ENCODE results near the gene CAMSAP1. TPM values are rescaled to one million over a fixed set of nuclear protein-coding genes. Genes with fewer than 3 reads are reported as not detected.

The CAMSAP1 gene
- total and polyA plus RNA-seq, 4 donors: 41.7 to 58.8 (median 45.0) TPM

DNA sequence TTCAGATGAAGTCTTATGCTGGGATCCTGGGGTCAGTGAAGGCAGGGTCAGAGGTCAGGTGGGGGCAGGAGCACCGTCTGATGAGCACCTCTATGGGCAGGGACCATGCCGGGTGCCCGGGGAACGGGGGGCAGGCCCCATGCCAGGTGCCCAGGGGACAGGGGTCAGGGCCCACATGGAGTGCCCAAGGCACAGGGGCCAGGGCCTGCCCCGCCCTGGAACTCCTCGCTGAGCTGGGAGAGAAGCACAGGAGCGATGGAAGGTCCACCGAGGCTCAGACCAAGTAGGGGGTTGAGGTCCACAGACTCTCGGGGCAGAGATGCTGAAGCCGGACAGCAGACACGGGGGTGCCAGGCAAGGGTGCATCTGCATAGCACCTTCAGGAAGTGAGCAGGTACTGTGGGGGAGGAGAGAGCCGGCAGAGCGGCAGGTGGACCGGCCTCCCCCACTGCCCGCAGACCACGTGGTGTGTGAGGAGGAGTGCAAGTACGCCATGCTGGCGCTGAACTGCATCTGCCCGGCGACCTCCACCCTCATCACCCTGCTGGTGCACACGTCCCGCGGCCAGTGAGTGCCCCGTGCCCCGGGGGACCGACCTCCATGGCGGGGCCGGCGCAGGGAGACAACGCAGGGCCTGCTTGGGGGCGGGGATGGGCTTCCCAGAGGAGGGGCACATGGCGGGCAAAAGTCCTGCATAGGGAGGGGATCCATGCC, 137.7 kb downstream of the CAMSAP1 start:
- WGBS (ENCODE audit: insufficient coverage): 88% methylated on average over 17 of the region's 32 CpGs
- Histone ChIP-seq H3K4me1 (ENCODE audit: control insufficient read depth, insufficient read depth, low read length) (no peaks in the 10 kb centered on the region), H3K27me3 (ENCODE audit: control insufficient read depth, insufficient read depth, low read length) (no peaks in the 10 kb centered on the region), H3K27ac (ENCODE audit: low read depth, low read length) (no peak overlapping the region), H3K4me3 (ENCODE audit: low read depth, low read length) (no peak overlapping the region), H3K9me3 (ENCODE audit: control insufficient read depth, insufficient read depth, low read length) (peaks cover 4% of the 10 kb centered on the region), H3K36me3 (ENCODE audit: control insufficient read depth, insufficient read depth, low read length) (peaks cover 69% of the 10 kb centered on the region)
- no peak for DNase-seq (ENCODE audit: low read depth in 4 of 6, low spot score in 6 of 6)

- Histone ChIP-seq H3K9me3 (ENCODE audit: control insufficient read depth, insufficient read depth, low read length) (peaks cover 4% of the 10 kb centered on the region), H3K27me3 (ENCODE audit: control insufficient read depth, insufficient read depth, low read length) (no peaks in the 10 kb centered on the region), H3K27ac (ENCODE audit: low read depth, low read length) (no peak overlapping the region), H3K36me3 (ENCODE audit: control insufficient read depth, insufficient read depth, low read length) (peaks cover 66% of the 10 kb centered on the region), H3K4me1 (ENCODE audit: control insufficient read depth, insufficient read depth, low read length) (no peaks in the 10 kb centered on the region), H3K4me3 (ENCODE audit: low read depth, low read length) (no peak overlapping the region)
- WGBS (ENCODE audit: insufficient coverage): 91% methylated on average over 42 of the region's 43 CpGs
- DNase-seq (ENCODE audit: low read depth in 4 of 6, low spot score in 6 of 6): no peak
Observed at GRCh38 chr9:135768516-135769218, 138.7 kb downstream of the CAMSAP1 start.

DNA sequence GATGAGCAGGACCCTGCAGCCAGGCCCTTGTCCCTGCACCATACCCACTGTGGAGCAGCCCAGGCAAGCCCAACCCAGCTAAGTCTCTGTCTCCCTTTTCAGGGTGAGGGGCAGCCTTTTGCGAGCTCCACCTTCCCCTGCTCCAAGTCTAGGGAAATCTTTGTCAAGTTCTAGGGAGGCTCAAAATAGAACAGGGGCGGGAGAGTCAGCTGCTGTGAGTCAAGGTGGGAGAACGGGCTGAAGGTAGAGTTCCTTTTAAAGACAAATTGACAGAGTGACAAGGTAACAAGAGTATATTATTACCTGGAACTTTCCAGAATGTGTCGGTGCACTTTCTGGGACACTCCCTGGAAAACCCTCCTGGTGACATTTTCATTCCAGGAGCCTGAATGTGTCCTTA, 140.6 kb downstream of the CAMSAP1 start:
- Histone ChIP-seq H3K4me3 (ENCODE audit: low read depth, low read length) (no peak overlapping the region), H3K27ac (ENCODE audit: low read depth, low read length) (no peak overlapping the region), H3K27me3 (ENCODE audit: control insufficient read depth, insufficient read depth, low read length) (no peaks in the 10 kb centered on the region), H3K4me1 (ENCODE audit: control insufficient read depth, insufficient read depth, low read length) (no peaks in the 10 kb centered on the region), H3K36me3 (ENCODE audit: control insufficient read depth, insufficient read depth, low read length) (peaks cover 56% of the 10 kb centered on the region), H3K9me3 (ENCODE audit: control insufficient read depth, insufficient read depth, low read length) (peaks cover 4% of the 10 kb centered on the region)
- DNase-seq (ENCODE audit: low read depth in 4 of 6, low spot score in 6 of 6): no peak
- 89% methylated on average over 2 of the region's 4 CpGs for WGBS (ENCODE audit: insufficient coverage)

- no peak overlapping the region for H3K4me3 ChIP-seq (ENCODE audit: low read depth, low read length)
- WGBS (ENCODE audit: insufficient coverage): 100% methylated on average over 4 of the region's 4 CpGs
- no peaks in the 10 kb centered on the region for H3K27me3 ChIP-seq (ENCODE audit: control insufficient read depth, insufficient read depth, low read length)
- peaks cover 55% of the 10 kb centered on the region for H3K36me3 ChIP-seq (ENCODE audit: control insufficient read depth, insufficient read depth, low read length)
- DNase-seq (ENCODE audit: low read depth in 4 of 6, low spot score in 6 of 6): no peak
- H3K4me1 ChIP-seq (ENCODE audit: control insufficient read depth, insufficient read depth, low read length): no peaks in the 10 kb centered on the region
- H3K27ac ChIP-seq (ENCODE audit: low read depth, low read length): no peak overlapping the region
- H3K9me3 ChIP-seq (ENCODE audit: control insufficient read depth, insufficient read depth, low read length): peaks cover 4% of the 10 kb centered on the region
Observed at GRCh38 chr9:135766251-135766650, 141.1 kb downstream of the CAMSAP1 start.

DNA sequence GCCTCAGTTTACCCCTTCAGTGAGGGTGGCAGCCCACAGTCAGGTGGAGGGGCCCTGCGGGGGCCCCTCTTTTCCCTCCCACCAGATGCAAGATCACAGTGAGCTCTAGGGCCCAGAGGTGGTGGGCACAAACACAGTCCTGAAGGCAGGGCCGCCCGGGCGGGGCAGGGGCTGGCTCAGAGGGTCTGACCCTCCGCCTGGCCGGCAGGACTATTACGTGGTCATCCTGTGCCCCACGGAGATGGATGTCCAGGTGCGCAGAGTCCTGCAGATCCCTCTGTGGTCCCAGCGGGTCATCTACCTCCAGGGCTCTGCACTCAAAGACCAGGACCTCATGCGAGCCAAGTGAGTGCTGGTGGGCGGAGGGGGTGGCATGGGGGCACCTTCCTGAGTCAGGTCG, 141.9 kb downstream of the CAMSAP1 start:
- H3K4me1 ChIP-seq (ENCODE audit: control insufficient read depth, insufficient read depth, low read length): no peaks in the 10 kb centered on the region
- H3K36me3 ChIP-seq (ENCODE audit: control insufficient read depth, insufficient read depth, low read length): peaks cover 50% of the 10 kb centered on the region
- DNase-seq (ENCODE audit: low read depth in 4 of 6, low spot score in 6 of 6): no peak
- 93% methylated on average over 13 of the region's 13 CpGs for WGBS (ENCODE audit: insufficient coverage)
- H3K27ac ChIP-seq (ENCODE audit: low read depth, low read length): no peak overlapping the region
- no peaks in the 10 kb centered on the region for H3K27me3 ChIP-seq (ENCODE audit: control insufficient read depth, insufficient read depth, low read length)
- no peak overlapping the region for H3K4me3 ChIP-seq (ENCODE audit: low read depth, low read length)
- H3K9me3 ChIP-seq (ENCODE audit: control insufficient read depth, insufficient read depth, low read length): peaks cover 4% of the 10 kb centered on the region

DNA sequence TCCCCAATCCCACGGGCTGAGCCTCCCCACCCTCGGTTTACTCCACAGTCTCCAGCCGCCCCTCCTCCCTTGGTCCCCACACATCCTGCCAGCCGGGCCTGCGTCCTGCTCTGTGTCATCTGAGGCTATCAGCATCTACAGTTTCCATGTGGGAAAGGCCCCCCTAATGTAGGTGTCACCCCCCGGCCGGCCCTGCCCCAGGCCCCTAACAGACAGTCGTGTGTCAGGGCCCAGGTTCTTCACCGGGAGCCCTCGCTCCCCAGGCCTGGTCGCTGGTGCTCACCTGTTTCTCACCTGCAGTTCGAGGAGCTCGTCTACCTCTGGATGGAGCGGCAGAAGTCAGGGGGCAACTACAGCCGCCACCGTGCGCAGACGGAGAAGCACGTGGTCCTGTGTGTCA, 142.6 kb downstream of the CAMSAP1 start:
- Histone ChIP-seq H3K27me3 (ENCODE audit: control insufficient read depth, insufficient read depth, low read length) (no peaks in the 10 kb centered on the region), H3K4me1 (ENCODE audit: control insufficient read depth, insufficient read depth, low read length) (no peaks in the 10 kb centered on the region), H3K9me3 (ENCODE audit: control insufficient read depth, insufficient read depth, low read length) (peaks cover 4% of the 10 kb centered on the region), H3K4me3 (ENCODE audit: low read depth, low read length) (no peak overlapping the region), H3K27ac (ENCODE audit: low read depth, low read length) (no peak overlapping the region), H3K36me3 (ENCODE audit: control insufficient read depth, insufficient read depth, low read length) (peaks cover 50% of the 10 kb centered on the region)
- WGBS (ENCODE audit: insufficient coverage): 94% methylated on average over 19 of the region's 19 CpGs
- DNase-seq (ENCODE audit: low read depth in 4 of 6, low spot score in 6 of 6): no peak

GRCh38 chr9:135763716-135764446, 143.5 kb downstream of the CAMSAP1 start:
- Histone ChIP-seq H3K36me3 (ENCODE audit: control insufficient read depth, insufficient read depth, low read length) (peaks cover 50% of the 10 kb centered on the region), H3K4me1 (ENCODE audit: control insufficient read depth, insufficient read depth, low read length) (no peaks in the 10 kb centered on the region), H3K9me3 (ENCODE audit: control insufficient read depth, insufficient read depth, low read length) (peaks cover 4% of the 10 kb centered on the region), H3K4me3 (ENCODE audit: low read depth, low read length) (no peak overlapping the region), H3K27ac (ENCODE audit: low read depth, low read length) (no peak overlapping the region), H3K27me3 (ENCODE audit: control insufficient read depth, insufficient read depth, low read length) (no peaks in the 10 kb centered on the region)
- WGBS (ENCODE audit: insufficient coverage): 85% methylated on average over 21 of the region's 24 CpGs
- DNase-seq (ENCODE audit: low read depth in 4 of 6, low spot score in 6 of 6): no peak

DNA sequence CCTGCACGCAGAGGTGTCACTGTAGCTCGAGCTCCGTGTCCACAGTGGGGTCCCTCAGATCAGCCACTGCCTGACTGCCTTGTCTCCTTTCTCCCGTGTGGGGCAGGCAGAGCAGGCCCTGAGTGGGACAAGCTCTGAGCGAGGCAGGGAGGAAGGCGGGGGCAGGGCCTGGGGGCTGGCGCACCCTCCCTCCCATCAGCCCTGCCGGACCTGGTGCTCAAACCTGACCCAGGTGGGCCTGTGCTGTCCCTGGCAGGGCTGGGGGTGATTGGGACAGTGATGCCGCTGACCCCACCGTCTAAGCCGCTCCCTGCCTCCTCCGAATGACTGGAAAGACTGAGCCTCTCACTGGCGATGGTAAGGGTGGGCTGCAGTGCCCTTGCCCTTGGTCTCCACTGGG, 144.4 kb downstream of the CAMSAP1 start:
- Histone ChIP-seq H3K27ac (ENCODE audit: low read depth, low read length) (no peak overlapping the region), H3K4me1 (ENCODE audit: control insufficient read depth, insufficient read depth, low read length) (no peaks in the 10 kb centered on the region), H3K27me3 (ENCODE audit: control insufficient read depth, insufficient read depth, low read length) (no peaks in the 10 kb centered on the region), H3K9me3 (ENCODE audit: control insufficient read depth, insufficient read depth, low read length) (peaks cover 4% of the 10 kb centered on the region), H3K4me3 (ENCODE audit: low read depth, low read length) (no peak overlapping the region), H3K36me3 (ENCODE audit: control insufficient read depth, insufficient read depth, low read length) (peaks cover 53% of the 10 kb centered on the region)
- DNase-seq (ENCODE audit: low read depth in 4 of 6, low spot score in 6 of 6): no peak
- WGBS (ENCODE audit: insufficient coverage): 87% methylated on average over 12 of the region's 13 CpGs

GRCh38 chr9:135761845-135762168, 145.5 kb downstream of the CAMSAP1 start:
- Histone ChIP-seq H3K27me3 (ENCODE audit: control insufficient read depth, insufficient read depth, low read length) (no peaks in the 10 kb centered on the region), H3K27ac (ENCODE audit: low read depth, low read length) (no peak overlapping the region), H3K4me3 (ENCODE audit: low read depth, low read length) (no peak overlapping the region), H3K9me3 (ENCODE audit: control insufficient read depth, insufficient read depth, low read length) (peaks cover 4% of the 10 kb centered on the region), H3K36me3 (ENCODE audit: control insufficient read depth, insufficient read depth, low read length) (peaks cover 58% of the 10 kb centered on the region), H3K4me1 (ENCODE audit: control insufficient read depth, insufficient read depth, low read length) (no peaks in the 10 kb centered on the region)
- 79% methylated on average over 14 of the region's 16 CpGs for WGBS (ENCODE audit: insufficient coverage)
- no peak for DNase-seq (ENCODE audit: low read depth in 4 of 6, low spot score in 6 of 6)
